Occipital lobe (tissue), 2 donors: ENCODE data around the gene WARS2. TPM values are rescaled to one million over a fixed set of nuclear protein-coding genes. Genes with fewer than 3 reads are reported as not detected.
"Not testable (repeated sequence)": the region's sequence is repeated elsewhere in the genome, so short reads cannot be mapped to it uniquely, and the experiment has no call there.

ENCODE experiments used
- DNase-seq: peaks from one replicate; lab custom pipeline; 2025; lab: John Stamatoyannopoulos, UW
- total RNA-seq: library from RNA; depleted of rRNA; stranded (reverse); fragments of >200 nt; gene quantifications from one replicate; pipeline ENCODE4 v1.2.3, GENCODE V29; 2014

Gene WARS2
- total RNA-seq, result 13.1 TPM

DNA sequence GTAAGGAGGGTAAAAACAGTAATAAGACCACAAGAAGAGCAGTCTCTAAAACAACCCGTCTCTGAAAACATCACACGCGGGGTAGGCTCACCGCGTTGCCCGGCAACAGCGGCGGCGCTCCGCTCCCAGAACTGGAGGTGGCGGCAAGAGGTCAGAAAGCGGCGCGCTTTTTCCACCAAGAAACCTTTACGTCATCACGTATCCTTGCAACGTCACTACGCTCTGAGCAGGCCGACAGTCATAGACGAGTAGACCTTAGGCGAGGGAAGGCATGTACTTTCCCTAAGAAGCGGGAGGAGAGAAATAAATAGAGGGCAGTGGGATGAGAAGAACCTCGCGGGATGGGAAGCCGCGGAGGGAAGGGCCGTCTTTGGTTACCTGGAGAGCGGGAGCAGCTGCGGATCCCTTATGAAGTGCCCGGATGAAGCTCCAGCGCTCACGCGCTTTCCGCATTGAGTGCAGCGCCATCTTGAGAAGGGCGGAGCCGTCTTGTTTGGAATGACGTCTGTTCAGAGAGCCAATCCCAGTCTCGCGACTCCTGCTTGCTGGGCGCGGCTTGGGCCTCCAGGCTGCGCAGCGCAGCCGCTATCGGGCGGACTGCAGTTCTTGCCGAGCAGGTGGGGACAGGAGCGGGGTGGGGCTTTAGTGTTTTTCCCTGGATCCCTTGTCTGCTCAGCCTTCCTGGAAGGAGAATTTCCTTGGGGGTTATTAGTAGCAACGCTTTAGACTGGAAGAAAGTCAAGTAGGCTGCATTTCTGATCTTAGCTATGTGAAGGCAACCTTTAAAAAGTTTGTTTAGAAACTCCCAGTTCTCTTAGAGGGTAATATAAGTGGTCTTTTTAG lies at the start of gene WARS2:
Gene WARS2 (minus strand): TSS at position 477 of the 843 bp plus-strand sequence. CDS start 9 bp downstream, at position 468.
- DNase-seq, result peak; percentile 95

DNA sequence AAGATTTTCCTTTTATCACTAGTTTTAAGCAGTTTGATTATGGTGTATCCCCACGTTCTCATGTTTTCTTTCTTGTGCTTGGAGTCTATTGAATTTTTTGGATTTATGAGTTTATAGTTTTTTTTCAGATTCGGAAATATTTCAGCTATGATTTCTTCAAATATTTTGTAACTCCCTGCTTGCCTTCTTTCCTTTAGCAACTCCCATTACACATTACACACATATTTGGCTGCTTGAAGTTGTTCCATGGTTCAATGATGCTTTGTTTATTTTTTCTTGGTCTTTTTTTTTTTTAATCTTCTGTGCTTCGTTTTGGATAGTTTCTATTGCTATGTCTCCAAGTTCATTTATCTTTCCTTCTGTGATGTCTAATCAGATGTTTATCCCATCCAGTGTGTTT lies 48.5 kb upstream of the WARS2 start:
- no peak for DNase-seq

DNA sequence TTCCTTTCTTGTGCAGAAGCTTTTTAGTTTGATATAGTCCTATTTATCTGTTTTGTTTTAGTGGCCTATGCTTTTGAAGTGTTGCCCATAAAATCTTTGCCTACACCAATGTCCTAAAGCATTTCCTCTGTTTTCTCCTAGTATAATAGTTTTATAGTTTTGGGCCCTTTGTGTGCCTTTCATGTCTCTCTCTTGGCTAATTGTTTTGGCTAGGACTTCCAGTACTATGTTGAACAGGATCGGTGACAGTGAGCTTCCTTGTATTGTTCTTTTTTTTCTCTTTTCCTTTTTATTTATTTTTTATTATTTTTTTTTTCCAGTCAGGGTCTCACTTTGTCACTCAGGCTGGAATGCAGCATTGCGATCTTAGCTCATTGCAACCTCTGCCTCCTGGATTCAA lies 47.0 kb upstream of the WARS2 start:
- DNase-seq, result no peak

DNA sequence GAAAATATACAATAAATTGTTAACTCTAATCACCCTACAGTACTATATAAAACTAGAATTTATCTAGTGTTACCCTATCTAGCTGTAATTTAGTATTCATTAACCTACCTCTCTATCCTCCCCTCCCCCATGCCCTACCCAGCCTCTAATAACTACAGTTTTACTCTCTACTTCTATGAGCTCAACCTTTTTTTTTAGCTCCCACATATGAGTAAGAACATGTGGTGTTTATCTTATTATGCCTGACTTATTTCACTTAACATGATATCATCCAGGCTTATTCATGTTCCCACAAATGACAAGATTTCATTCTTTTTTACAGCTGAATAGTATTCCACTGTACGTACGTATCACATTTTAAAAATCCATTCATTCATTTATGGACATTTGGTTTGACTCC lies 46.0 kb upstream of the WARS2 start:
- DNase-seq, result no peak

DNA sequence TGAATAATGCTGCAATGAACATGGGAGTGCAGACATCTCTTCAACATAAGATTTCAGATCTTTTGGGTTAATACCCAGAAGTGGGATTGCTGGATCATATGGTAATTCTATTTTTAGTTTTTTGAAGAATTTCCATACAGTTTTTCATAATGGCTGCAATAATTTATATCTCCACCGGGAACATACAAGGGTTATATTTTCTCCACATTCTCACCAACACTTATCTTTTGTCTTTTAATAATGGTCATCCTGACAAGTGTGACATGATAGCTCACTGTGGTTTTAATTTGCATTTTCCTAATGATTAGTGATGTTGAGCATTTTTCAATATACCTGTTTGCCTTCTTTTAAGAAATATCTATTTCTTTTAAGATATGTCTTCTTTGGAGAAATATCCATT lies 44.5 kb upstream of the WARS2 start:
- no peak for DNase-seq

DNA sequence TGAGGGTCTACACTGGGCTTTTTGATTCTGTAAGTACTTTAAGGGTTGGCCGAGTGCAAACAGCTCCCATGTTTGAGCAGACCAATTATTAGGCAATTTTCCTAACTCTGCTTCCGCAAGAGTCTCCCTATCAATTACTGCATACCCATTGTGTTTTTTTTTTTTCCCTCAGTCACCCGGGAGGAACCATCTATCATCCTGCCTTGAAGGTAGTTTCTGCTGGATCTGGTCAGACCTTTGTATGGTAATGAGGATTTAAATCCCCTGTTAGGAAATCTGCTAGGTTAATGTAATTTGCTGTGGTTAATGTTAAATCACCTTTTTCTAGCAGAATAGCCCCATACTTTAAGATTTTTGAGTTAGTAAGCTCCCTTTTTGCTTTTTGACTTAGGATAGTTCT lies 40.8 kb upstream of the WARS2 start:
- no peak for DNase-seq

DNA sequence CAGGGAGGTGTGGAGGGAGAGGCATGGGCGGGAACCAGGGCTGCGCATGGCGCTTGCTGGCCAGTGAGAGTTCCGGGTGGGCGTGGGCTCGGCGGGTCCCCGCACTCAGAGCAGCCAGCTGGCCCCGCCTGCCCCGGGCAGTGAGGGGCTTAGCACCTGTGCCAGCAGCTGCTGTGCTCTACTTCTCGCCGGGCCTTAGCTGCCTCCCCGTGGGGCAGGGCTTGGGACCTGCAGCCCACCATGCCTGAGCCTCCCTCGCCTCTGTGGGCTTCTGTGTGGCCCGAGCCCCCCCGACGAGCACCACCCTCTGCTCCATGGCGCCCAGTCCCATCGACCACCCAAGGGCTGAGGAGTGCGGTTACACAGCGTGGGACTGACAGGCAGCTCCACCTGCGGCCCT lies 38.6 kb upstream of the WARS2 start:
- no peak for DNase-seq

DNA sequence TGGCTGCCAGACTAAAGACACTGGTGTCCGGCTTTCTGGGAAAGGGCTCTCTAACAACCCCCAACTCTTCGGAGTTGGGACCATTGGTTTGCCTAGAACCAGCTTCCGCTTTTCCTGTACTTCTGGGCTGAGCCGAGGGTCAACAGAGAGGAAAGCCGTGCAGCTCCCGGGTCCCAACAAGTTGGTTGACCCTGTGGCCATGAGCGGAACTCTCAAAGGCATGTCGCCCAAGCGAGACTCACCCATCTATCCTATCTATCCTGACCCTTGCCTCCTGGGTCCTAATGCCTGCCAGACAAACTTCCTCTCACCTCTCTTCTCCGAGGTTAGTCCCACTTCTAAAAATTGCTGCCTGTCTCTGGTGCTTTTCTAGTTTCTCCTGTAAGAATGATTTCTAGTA lies 32.5 kb upstream of the WARS2 start:
- not testable (repeated sequence) for DNase-seq

DNA sequence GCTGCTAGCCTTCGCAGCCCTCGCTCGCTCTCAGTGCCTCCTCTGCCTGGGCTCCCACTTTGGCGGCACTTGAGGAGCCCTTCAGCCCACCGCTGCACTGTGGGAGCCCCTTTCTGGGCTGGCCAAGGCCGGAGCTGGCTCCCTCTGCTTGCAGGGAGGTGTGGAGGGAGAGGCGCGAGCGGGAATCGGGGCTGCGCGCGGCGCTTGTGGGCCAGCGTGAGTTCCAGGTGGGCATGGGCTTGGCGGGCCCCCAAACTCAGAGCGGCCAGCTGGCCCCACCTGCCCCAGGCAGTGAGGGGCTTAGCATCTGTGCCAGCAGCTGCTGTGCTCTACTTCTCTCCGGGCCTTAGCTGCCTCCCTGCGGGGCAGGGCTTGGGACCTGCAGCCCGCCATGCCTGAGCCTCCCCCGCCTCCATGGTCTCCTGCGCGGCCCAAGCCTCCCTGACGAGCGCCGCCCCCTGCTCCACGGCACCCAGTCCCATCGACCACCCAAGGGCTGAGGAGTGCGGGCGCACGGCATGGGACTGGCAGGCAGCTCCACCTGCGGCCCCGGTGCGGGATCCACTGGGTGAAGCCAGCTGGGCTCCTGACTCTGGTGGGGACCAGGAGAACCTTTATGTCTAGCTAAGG lies 31.0 kb upstream of the WARS2 start:
- not testable (repeated sequence) for DNase-seq

DNA sequence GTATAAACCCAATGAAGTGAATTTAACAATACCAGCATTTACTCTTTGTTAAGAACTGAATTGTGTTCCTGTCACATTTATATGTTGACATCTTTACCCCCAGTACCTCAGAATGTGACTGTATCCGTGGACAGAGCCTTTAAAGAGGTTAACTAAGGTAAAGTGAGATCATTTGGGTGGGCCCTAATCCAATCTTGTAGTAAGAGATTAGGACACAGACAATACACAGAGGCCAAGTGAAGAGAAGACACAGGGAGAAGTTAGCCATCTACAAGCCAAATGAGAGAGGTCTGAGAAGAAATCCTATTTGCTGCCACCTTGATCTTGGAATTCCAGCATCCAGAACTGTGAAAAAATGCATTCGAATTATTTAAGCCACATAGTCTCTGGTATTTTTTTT lies 22.9 kb upstream of the WARS2 start:
- DNase-seq, result no peak

DNA sequence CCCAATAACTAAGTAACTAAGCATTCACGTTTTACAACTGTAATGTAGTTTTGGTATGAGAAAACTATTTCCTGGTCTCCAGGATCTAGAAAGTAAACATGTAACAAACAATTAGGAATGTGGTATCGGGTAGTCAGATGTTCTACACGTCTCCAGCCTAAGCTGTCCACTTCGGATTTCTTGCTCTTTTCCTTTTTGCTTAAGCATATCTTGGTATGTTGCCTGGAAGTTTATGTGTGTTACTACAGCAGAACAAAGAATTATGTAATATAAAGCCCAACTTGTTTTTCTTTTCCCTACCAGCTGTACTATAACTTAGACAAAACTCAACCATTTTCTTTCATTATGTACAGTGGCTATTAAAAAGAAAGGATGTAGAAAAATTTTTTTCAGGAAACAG lies 20.4 kb upstream of the WARS2 start:
- no peak for DNase-seq

DNA sequence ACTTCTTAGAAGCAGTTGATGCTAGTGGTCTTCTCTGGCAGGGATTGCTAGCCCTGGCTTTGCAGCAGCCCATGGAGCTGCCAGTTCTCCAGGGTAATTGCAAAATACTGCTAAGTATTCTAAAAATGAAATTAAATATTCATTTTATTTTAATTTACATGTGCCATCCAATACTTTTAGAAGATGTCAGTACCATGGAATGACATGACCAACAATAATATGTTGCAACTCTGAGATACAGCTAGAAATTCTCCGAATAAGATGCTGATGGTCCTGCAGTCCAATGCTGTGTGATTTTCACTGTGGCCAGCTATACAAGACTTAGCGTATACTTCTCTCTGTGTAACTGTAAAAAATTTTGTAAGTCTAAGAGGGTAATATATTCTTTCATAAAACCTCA lies 20.0 kb upstream of the WARS2 start:
- DNase-seq, result no peak

DNA sequence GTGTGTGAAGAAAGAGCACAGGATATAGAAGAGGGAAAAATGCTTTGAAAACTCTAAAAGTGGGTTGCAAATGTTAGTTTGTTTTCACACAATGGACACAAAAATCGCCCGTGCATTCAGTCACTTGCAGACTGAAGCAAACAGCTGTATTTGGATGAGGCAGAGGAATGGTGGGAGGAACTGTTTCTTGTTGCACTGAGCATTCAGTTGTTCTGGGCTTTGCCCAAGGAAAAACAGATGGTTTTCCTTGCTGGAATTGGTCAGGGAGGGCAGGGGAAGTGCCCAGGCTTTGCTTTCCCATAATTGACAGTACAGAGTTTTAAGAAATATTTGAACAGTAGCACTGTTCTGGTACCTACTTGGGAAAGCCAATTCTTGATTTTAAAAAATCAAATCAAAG lies 19.5 kb upstream of the WARS2 start:
- no peak for DNase-seq

DNA sequence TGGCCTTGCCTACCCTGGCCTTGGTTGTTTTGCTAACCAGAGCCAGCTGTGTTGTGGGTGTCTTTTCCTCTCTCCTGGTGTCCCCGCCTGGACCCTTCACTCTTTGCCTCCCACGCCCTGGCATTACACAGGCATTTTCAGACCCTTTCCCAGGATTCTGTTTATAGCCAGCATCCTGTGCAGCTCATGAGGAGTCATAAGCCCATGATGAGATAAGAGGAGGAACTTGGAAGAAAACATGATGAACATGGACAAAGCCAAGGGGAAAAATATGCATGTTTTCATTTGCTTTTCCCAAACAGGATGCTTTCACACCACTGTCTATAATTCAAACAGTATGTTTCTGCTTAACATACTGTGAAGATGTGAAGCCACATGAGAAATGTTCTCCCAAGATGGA lies 18.7 kb upstream of the WARS2 start:
- no peak for DNase-seq

DNA sequence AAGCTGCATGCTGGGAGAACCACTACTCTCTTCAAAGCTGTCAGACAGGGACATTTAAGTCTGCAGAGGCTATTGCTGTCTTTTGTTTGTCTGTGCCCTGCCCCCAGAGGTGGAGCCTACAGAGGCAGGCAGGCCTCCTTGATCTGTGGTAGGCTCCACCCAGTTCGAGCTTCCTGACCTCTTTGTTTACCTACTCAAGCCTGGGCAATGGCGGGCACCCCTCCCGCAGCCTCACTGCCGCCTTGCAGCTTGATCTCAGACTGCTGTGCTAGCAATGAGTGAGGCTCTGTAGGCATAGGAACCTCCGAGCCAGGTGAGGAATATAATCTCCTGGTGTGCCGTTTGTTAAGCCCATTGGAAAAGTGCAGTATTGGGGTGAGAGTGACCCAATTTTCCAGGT lies 16.3 kb upstream of the WARS2 start:
- not testable (repeated sequence) for DNase-seq

DNA sequence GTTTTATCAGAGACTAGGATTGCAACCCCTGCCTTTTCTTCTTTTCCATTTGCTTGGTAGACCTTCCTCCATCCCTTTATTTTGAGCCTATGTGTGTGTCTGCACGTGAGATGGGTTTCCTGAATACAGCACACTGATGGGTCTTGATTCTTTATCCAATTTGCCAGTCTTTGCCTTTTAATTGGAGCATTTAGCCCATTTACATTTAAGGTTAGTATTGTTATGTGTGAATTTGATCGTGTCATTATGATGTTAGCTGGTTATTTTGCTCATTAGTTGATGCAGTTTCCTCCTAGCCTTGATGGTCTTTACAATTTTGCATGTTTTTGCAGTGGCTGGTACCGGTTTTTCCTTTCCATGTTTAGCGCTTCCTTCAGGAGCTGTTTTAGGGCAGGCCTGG lies 14.6 kb upstream of the WARS2 start:
- DNase-seq, result not testable (repeated sequence)

DNA sequence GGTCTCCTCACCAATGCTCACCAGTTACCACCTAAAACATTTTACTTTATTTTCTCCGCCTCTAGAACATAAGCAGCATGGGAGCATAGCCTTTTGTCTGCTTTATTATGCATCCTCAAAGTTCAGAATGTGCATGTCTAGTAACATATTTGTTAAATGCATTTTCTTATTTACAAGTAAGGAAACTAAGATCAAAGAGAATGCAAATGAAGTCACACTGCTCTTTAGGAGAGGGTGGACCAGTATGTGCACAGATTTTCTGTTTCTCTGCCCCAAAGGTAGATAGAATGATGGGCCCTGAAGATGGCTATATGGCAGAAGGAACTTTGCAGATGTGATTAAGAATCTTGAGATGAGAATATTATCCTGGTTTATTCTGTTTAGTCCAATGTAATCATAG lies 9.7 kb upstream of the WARS2 start:
- no peak for DNase-seq

DNA sequence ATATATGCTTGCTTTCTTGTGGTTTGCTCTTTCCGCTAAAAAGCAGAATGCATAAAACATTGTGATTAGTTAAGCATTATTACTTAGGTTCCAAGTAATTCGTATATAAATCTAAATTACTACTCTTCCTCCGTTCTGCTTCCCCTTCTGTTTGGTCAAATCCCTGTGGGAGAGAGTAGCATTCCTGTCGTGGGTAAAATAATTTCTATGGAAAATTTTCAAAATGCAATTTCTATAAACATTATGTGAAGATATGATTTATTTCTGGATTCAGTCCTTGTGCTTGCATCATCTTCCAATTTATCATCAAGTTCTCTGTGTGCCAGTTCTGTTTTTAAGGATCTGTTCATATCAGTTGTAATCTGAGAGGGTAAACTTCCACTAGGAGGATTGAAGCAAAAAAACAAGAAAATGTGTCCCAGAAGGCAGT lies 7.2 kb upstream of the WARS2 start:
- DNase-seq, result no peak

DNA sequence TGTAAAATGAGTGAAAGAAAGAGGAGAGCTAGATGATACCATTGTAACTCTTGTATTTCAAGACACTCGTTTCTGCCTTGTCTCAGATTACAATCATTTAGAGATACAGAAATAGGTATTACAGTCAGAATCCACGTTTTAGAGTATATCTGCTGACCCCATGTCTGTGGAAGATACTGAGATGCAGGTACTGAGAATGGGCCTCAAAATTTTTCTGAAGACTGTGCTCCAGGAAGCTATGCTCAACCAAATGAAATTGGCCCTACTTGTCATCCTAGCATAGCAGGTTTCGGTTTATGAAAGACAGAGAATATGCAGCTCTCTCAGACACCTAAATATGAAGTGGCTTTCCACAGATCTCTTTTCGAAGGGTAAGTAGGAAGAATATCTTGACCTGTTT lies 6.0 kb upstream of the WARS2 start:
- no peak for DNase-seq

DNA sequence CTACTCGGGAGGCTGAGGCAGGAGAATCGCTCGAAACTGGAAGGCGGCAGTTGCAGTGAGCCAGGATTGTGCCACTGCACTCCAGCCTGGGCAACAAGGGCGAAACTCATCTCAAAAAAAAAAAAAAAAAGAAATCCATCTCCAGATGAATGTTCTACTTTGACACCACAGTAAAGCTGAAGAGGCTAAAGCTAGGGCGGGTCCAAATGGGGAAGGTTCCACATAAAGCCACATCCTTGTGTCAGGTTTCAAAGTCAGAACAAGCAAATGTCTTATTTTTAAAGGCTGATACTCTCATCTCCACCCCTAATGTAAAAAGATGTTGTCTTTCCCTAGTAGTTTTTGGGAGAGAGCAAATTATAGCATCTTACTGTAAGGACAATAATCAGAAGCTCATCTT lies 4.4 kb upstream of the WARS2 start:
- DNase-seq, result no peak

DNA sequence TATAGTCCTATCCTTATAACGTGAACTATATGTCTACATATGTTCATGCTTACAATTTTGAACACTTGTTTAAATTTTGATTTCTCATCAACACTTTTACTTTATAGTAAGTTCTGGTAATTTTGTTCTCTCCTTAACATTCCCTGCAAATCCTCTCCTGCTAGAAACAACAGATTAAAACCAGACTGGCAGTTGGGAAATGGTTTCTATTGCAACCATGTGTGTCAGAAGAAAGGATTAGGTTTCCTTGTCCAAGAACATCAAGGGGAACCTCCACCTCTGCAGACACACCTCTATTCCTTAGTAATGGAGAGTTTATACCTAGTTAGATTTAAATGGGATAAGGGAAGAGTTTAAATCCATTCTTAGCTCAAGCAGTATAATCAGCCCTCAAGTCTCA lies 3.3 kb upstream of the WARS2 start:
- no peak for DNase-seq

DNA sequence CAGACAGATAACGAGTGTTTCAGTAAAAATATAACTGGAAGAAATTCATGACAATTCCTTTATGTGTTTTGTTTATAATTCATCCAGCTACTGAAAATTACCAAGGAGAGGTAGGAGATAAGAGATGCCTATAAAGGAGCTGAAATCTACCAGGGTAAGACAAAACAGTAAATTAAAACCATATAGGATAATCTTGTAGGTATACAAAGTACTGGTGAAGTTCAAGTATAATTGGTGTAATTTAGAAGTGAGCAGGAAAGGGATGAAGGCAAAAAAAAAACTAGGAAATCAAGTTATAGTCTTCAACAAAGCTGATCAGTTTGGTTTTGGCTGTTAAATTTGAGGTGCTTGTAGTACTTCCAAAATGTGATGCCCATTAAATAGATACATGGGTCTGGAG lies 1.2 kb upstream of the WARS2 start:
- DNase-seq, result no peak

DNA sequence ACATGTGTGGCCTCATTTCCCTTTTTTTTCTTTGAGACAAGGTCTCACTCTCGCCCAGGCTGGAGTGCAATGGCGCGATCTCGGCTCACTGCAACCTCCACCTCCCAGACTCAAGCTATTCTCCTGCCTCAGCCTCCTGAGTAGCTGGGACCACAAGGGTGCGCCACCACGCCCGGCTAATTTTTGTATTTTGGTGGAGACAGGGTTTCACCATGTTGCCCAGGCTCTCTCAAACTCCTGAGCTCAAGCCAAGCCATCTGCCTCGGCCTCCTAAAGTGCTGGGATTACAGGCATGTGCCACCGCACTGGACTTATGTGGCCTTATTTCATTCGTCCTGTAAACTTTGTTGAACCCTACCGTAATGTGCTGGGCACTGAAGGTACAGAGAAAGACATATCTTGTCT lies 569 bp upstream of the WARS2 start:
- DNase-seq, result no peak
